ENCODE data around the gene IGSF8.
"Not testable (repeated sequence)": the region's sequence is repeated elsewhere in the genome, so short reads cannot be mapped to it uniquely, and the experiment has no call there.

Gene IGSF8

DNA sequence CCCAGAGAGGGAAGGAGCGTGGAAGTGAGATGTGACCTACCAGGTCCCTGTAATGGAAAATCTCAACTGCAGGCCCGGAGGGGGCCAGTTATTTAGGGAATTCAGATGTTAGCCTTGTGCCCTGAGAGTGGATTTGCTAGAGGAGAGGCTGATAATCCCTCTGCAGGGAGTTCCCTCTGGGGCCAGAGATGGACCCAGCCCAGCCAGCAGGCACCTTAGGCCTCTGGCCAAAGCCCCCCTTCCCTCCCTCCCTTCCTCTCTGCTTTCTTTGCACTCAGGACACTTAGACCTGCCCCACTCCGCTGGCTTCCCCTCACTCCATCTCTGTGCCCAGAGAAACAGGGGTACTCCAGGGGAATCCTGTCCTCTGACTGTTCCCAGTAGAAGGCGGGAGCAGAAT, 15.7 kb upstream of the IGSF8 start:
- no peaks in the 10 kb centered on the region for H3K36me3 ChIP-seq (ENCODE audit: control insufficient read depth in 4 of 4, insufficient read depth in 4 of 4, low read length in 3 of 4)
- no peak for DNase-seq
- peaks cover 0 to 4% (median 0%) of the 10 kb centered on the region in 4 experiments for H3K4me1 ChIP-seq (ENCODE audit: control extremely low read depth in 1 of 4, control insufficient read depth in 4 of 4, insufficient read depth in 4 of 4, low read length in 3 of 4)
- ChIA-PET POLR2A (no interaction called here), CTCF (no interaction called here)
- H3K9me3 ChIP-seq (ENCODE audit: control extremely low read depth in 1 of 5, control insufficient read depth in 4 of 5, insufficient read depth in 2 of 5, low read depth in 1 of 5, low read length in 4 of 5): no peaks in the 10 kb centered on the region
- no peak overlapping the region for H3K27ac ChIP-seq (ENCODE audit: insufficient read depth in 1 of 2, low read depth in 1 of 2, low read length in 2 of 2, poor library complexity in 1 of 2, severe bottlenecking in 2 of 2)
- no peak overlapping the region for H3K4me3 ChIP-seq (ENCODE audit: control insufficient read depth in 1 of 7, extremely low read depth in 1 of 7, insufficient read depth in 4 of 7, low read depth in 2 of 7, low read length in 6 of 7)
- WGBS (ENCODE audit: insufficient coverage): 98% methylated on average over 4 of the region's 4 CpGs
- peaks cover 0 to 2% (median 0%) of the 10 kb centered on the region in 5 experiments for H3K27me3 ChIP-seq (replicated peaks in 2 of 5; ENCODE audit: control insufficient read depth in 4 of 5, insufficient read depth in 5 of 5, low read length in 4 of 5)

DNA sequence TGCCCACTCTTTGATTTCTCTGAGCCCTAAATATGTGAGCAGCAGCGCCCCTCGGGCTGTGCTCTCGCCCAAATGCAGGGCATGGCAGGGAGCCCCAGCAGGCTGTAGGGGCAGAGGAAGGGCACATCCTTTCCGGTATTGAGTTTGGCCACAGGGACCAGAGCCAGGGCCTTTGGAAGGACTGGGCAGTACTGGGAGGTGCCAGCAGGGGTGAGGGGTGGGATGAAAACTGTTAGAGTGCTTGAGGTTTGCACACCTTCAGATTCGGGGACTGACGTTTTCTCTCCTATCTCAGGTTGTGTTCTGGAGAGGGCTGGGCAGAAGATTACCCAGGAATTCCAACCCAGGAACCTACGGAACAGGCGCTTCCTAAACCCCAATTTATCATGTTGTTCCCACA, 15.0 kb upstream of the IGSF8 start:
- 93% methylated on average over 8 of the region's 8 CpGs for WGBS (ENCODE audit: insufficient coverage)
- ChIA-PET CTCF (no interaction called here), POLR2A (no interaction called here)
- Histone ChIP-seq H3K9me3 (ENCODE audit: control extremely low read depth in 1 of 5, control insufficient read depth in 4 of 5, insufficient read depth in 2 of 5, low read depth in 1 of 5, low read length in 4 of 5) (no peaks in the 10 kb centered on the region), H3K27me3 (replicated peaks in 2 of 5; ENCODE audit: control insufficient read depth in 4 of 5, insufficient read depth in 5 of 5, low read length in 4 of 5) (peaks cover 0 to 2% (median 0%) of the 10 kb centered on the region in 5 experiments), H3K36me3 (ENCODE audit: control insufficient read depth in 4 of 4, insufficient read depth in 4 of 4, low read length in 3 of 4) (no peaks in the 10 kb centered on the region), H3K27ac (ENCODE audit: insufficient read depth in 1 of 2, low read depth in 1 of 2, low read length in 2 of 2, poor library complexity in 1 of 2, severe bottlenecking in 2 of 2) (no peak overlapping the region), H3K4me1 (ENCODE audit: control extremely low read depth in 1 of 4, control insufficient read depth in 4 of 4, insufficient read depth in 4 of 4, low read length in 3 of 4) (no peaks in the 10 kb centered on the region), H3K4me3 (ENCODE audit: control insufficient read depth in 1 of 7, extremely low read depth in 1 of 7, insufficient read depth in 4 of 7, low read depth in 2 of 7, low read length in 6 of 7) (no peak overlapping the region)
- no peak for DNase-seq

GRCh38 chr1:160112357-160112756, 13.9 kb upstream of the IGSF8 start:
- H3K4me3 ChIP-seq (ENCODE audit: control insufficient read depth in 1 of 7, extremely low read depth in 1 of 7, insufficient read depth in 4 of 7, low read depth in 2 of 7, low read length in 6 of 7): no peak overlapping the region
- ChIA-PET CTCF (interaction anchor here (1.0 to 2.9 kb wide), 3 partner anchors 11 to 179 kb away, joined by 3 to 15 read pairs (median 5); partner anchors contain the start of gene CASQ1), POLR2A (no interaction called here)
- no peak overlapping the region for H3K27ac ChIP-seq (ENCODE audit: insufficient read depth in 1 of 2, low read depth in 1 of 2, low read length in 2 of 2, poor library complexity in 1 of 2, severe bottlenecking in 2 of 2)
- H3K36me3 ChIP-seq (ENCODE audit: control insufficient read depth in 4 of 4, insufficient read depth in 4 of 4, low read length in 3 of 4): no peaks in the 10 kb centered on the region
- H3K9me3 ChIP-seq (ENCODE audit: control extremely low read depth in 1 of 5, control insufficient read depth in 4 of 5, insufficient read depth in 2 of 5, low read depth in 1 of 5, low read length in 4 of 5): no peaks in the 10 kb centered on the region
- WGBS (ENCODE audit: insufficient coverage): 94% methylated on average over 10 of the region's 12 CpGs
- H3K4me1 ChIP-seq (ENCODE audit: control extremely low read depth in 1 of 4, control insufficient read depth in 4 of 4, insufficient read depth in 4 of 4, low read length in 3 of 4): no peaks in the 10 kb centered on the region
- peaks cover 0 to 2% (median 0%) of the 10 kb centered on the region in 5 experiments for H3K27me3 ChIP-seq (replicated peaks in 2 of 5; ENCODE audit: control insufficient read depth in 4 of 5, insufficient read depth in 5 of 5, low read length in 4 of 5)
- DNase-seq: no peak

GRCh38 chr1:160111462-160111861, 13.0 kb upstream of the IGSF8 start:
- H3K27me3 ChIP-seq (replicated peaks in 2 of 5; ENCODE audit: control insufficient read depth in 4 of 5, insufficient read depth in 5 of 5, low read length in 4 of 5): not testable (repeated sequence)
- CTCF ChIA-PET: interaction anchor here (1.6 to 2.9 kb wide), 2 partner anchors 10 to 180 kb away, joined by 5 to 15 read pairs; no protein-coding TSS in a partner anchor

DNA sequence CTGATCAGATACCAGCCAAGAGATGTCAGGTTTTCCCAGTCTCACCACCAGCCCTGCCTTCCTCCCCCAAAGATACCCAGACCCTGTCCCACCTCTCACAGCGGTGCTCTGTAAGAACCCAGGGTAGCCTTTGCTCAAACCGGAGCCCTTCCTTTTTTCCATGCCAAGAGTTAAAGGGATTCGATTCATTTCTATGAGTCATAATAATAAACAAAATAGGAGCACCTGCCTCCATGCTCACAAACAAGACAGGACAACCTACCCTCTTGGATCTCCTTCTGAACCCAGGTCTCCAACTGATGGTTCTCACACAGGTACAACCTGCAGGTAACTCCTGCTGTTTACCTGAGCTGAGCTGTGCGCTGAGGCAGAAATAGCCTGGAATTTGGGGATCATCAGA, 11.3 kb upstream of the IGSF8 start:
- Histone ChIP-seq H3K4me3 (ENCODE audit: control insufficient read depth in 1 of 7, extremely low read depth in 1 of 7, insufficient read depth in 4 of 7, low read depth in 2 of 7, low read length in 6 of 7) (no peak overlapping the region), H3K36me3 (ENCODE audit: control insufficient read depth in 4 of 4, insufficient read depth in 4 of 4, low read length in 3 of 4) (no peaks in the 10 kb centered on the region), H3K27ac (ENCODE audit: insufficient read depth in 1 of 2, low read depth in 1 of 2, low read length in 2 of 2, poor library complexity in 1 of 2, severe bottlenecking in 2 of 2) (no peak overlapping the region), H3K4me1 (ENCODE audit: control extremely low read depth in 1 of 4, control insufficient read depth in 4 of 4, insufficient read depth in 4 of 4, low read length in 3 of 4) (peaks cover 0 to 3% (median 0%) of the 10 kb centered on the region in 4 experiments), H3K9me3 (ENCODE audit: control extremely low read depth in 1 of 5, control insufficient read depth in 4 of 5, insufficient read depth in 2 of 5, low read depth in 1 of 5, low read length in 4 of 5) (no peaks in the 10 kb centered on the region), H3K27me3 (replicated peaks in 2 of 5; ENCODE audit: control insufficient read depth in 4 of 5, insufficient read depth in 5 of 5, low read length in 4 of 5) (no peaks in the 10 kb centered on the region)
- ChIA-PET POLR2A (no interaction called here), CTCF (interaction anchor here (0.9 to 2.9 kb wide), 7 partner anchors 8 to 123 kb away, joined by 3 to 15 read pairs (median 5); partner anchors contain the start of gene IGSF8)
- DNase-seq: no peak
- 87% methylated on average over 3 of the region's 4 CpGs for WGBS (ENCODE audit: insufficient coverage)

More at GRCh38 chr1:160111462-160111861, 13.0 kb upstream of the IGSF8 start:
- POLR2A ChIA-PET; H3K4me1 ChIP-seq (ENCODE audit: control extremely low read depth in 1 of 4, control insufficient read depth in 4 of 4, insufficient read depth in 4 of 4, low read length in 3 of 4); H3K27ac ChIP-seq (ENCODE audit: insufficient read depth in 1 of 2, low read depth in 1 of 2, low read length in 2 of 2, poor library complexity in 1 of 2, severe bottlenecking in 2 of 2); H3K4me3 ChIP-seq (ENCODE audit: control insufficient read depth in 1 of 7, extremely low read depth in 1 of 7, insufficient read depth in 4 of 7, low read depth in 2 of 7, low read length in 6 of 7); H3K36me3 ChIP-seq (ENCODE audit: control insufficient read depth in 4 of 4, insufficient read depth in 4 of 4, low read length in 3 of 4); DNase-seq; H3K9me3 ChIP-seq (ENCODE audit: control extremely low read depth in 1 of 5, control insufficient read depth in 4 of 5, insufficient read depth in 2 of 5, low read depth in 1 of 5, low read length in 4 of 5): not testable (repeated sequence)
- 98% methylated on average over 6 of the region's 10 CpGs for WGBS (ENCODE audit: insufficient coverage)

GRCh38 chr1:160108888-160109662, 10.7 kb upstream of the IGSF8 start:
- Histone ChIP-seq H3K4me3 (ENCODE audit: control insufficient read depth in 1 of 7, extremely low read depth in 1 of 7, insufficient read depth in 4 of 7, low read depth in 2 of 7, low read length in 6 of 7) (no peak overlapping the region), H3K9me3 (ENCODE audit: control extremely low read depth in 1 of 5, control insufficient read depth in 4 of 5, insufficient read depth in 2 of 5, low read depth in 1 of 5, low read length in 4 of 5) (no peaks in the 10 kb centered on the region), H3K4me1 (ENCODE audit: control extremely low read depth in 1 of 4, control insufficient read depth in 4 of 4, insufficient read depth in 4 of 4, low read length in 3 of 4) (peaks cover 0 to 8% (median 0%) of the 10 kb centered on the region in 4 experiments), H3K36me3 (ENCODE audit: control insufficient read depth in 4 of 4, insufficient read depth in 4 of 4, low read length in 3 of 4) (no peaks in the 10 kb centered on the region), H3K27me3 (replicated peaks in 2 of 5; ENCODE audit: control insufficient read depth in 4 of 5, insufficient read depth in 5 of 5, low read length in 4 of 5) (no peaks in the 10 kb centered on the region), H3K27ac (ENCODE audit: insufficient read depth in 1 of 2, low read depth in 1 of 2, low read length in 2 of 2, poor library complexity in 1 of 2, severe bottlenecking in 2 of 2) (no peak overlapping the region)
- ChIA-PET POLR2A (no interaction called here), CTCF (interaction anchor here (1.1 to 2.5 kb wide), 11 partner anchors 11 to 270 kb away, joined by 3 to 17 read pairs (median 4); partner anchors contain the start of gene IGSF8)
- 84% methylated on average over 4 of the region's 6 CpGs for WGBS (ENCODE audit: insufficient coverage)
- DNase-seq: peak; percentile 38 to 73 (median 68)

DNA sequence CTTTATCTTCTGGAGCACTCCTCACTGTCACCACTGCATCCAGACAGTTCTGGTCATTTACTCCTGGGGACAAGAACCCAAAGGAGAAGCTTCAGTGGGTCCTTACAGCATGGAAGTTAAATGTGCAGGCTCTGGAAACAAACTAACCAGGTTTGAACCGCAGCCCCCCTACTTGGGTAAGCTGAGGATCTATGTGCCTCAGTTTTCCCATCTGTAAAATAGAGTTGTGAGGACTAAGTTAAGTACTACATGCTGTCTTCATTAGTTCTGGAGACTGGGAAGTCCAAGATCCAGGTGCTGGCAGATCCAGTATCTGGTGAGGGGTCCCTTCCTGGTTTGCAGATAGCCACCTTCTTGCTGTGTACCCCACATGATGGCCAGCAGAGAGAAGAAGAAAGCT, 9.1 kb upstream of the IGSF8 start:
- Histone ChIP-seq H3K4me3 (ENCODE audit: control insufficient read depth in 1 of 7, extremely low read depth in 1 of 7, insufficient read depth in 4 of 7, low read depth in 2 of 7, low read length in 6 of 7) (no peak overlapping the region), H3K27ac (ENCODE audit: insufficient read depth in 1 of 2, low read depth in 1 of 2, low read length in 2 of 2, poor library complexity in 1 of 2, severe bottlenecking in 2 of 2) (no peak overlapping the region), H3K27me3 (replicated peaks in 2 of 5; ENCODE audit: control insufficient read depth in 4 of 5, insufficient read depth in 5 of 5, low read length in 4 of 5) (no peaks in the 10 kb centered on the region), H3K4me1 (ENCODE audit: control extremely low read depth in 1 of 4, control insufficient read depth in 4 of 4, insufficient read depth in 4 of 4, low read length in 3 of 4) (peaks cover 0 to 13% (median 0%) of the 10 kb centered on the region in 4 experiments), H3K9me3 (ENCODE audit: control extremely low read depth in 1 of 5, control insufficient read depth in 4 of 5, insufficient read depth in 2 of 5, low read depth in 1 of 5, low read length in 4 of 5) (no peaks in the 10 kb centered on the region), H3K36me3 (ENCODE audit: control insufficient read depth in 4 of 4, insufficient read depth in 4 of 4, low read length in 3 of 4) (no peaks in the 10 kb centered on the region)
- ChIA-PET POLR2A (interaction anchor here (0.9 kb wide), 1 partner anchor 150 kb away, joined by 3 read pairs; no protein-coding TSS in a partner anchor), CTCF (interaction anchor here (0.8 to 2.5 kb wide), 8 partner anchors 16 to 272 kb away, joined by 3 to 17 read pairs (median 4); no protein-coding TSS in a partner anchor)
- no peak for DNase-seq
- 100% methylated on average over 1 of the region's 1 CpG for WGBS (ENCODE audit: insufficient coverage)

All from common myeloid progenitor, CD34-positive (primary cell).